HG03039 (cell line): ENCODE results near the gene MTOR.
A peak's percentile ranks its signal among the peaks of the same experiment; 100 is the strongest.
"Not testable (repeated sequence)": the region's sequence is repeated elsewhere in the genome, so short reads cannot be mapped to it uniquely, and the experiment has no call there.

Experiments
- ATAC-seq: cut with Tn5 transposase; IDR thresholded peaks from one replicate; pipeline ENCODE4 v1.9.1; 2021; ENCODE audit warnings: mild to moderate bottlenecking, moderate library complexity; ENCODE audit not compliant: unreplicated experiment

Gene MTOR

GRCh38 chr1:11262171-11263049 is at the start of gene MTOR:
MTOR (minus strand) TSS chr1:11262551; CDS start chr1:11259409, 3,142 bp downstream.
- peak; percentile 96 for ATAC-seq

GRCh38 chr1:11309385-11309784 is 47.0 kb upstream of the MTOR start:
- no peak for ATAC-seq

- no peak for ATAC-seq
Observed at GRCh38 chr1:11308699-11309224, 46.4 kb upstream of the MTOR start.

GRCh38 chr1:11307852-11308251 is 45.5 kb upstream of the MTOR start:
- ATAC-seq = no peak

- not testable (repeated sequence) for ATAC-seq
Observed at GRCh38 chr1:11305516-11305915, 43.2 kb upstream of the MTOR start.

GRCh38 chr1:11302366-11302765 is 40.0 kb upstream of the MTOR start:
- ATAC-seq = no peak

- no peak for ATAC-seq
Observed at GRCh38 chr1:11301601-11302000, 39.2 kb upstream of the MTOR start.

GRCh38 chr1:11299225-11299574 is 36.8 kb upstream of the MTOR start:
- no peak for ATAC-seq

GRCh38 chr1:11298390-11299224 is 36.3 kb upstream of the MTOR start:
- no peak for ATAC-seq

GRCh38 chr1:11297774-11298173 is 35.4 kb upstream of the MTOR start:
- not testable (repeated sequence) for ATAC-seq

GRCh38 chr1:11295905-11296304 is 33.6 kb upstream of the MTOR start:
- ATAC-seq = no peak

GRCh38 chr1:11294951-11295350 is 32.6 kb upstream of the MTOR start:
- ATAC-seq = no peak

GRCh38 chr1:11293856-11294255 is 31.5 kb upstream of the MTOR start:
- ATAC-seq = no peak

- ATAC-seq = no peak
Observed at GRCh38 chr1:11291049-11291448, 28.7 kb upstream of the MTOR start.

- ATAC-seq = no peak
Observed at GRCh38 chr1:11289064-11289463, 26.7 kb upstream of the MTOR start.

GRCh38 chr1:11286735-11287410 is 24.5 kb upstream of the MTOR start:
- no peak for ATAC-seq

- no peak for ATAC-seq
Observed at GRCh38 chr1:11285883-11286734, 23.8 kb upstream of the MTOR start.

GRCh38 chr1:11284784-11285183 is 22.4 kb upstream of the MTOR start:
- ATAC-seq = no peak

- ATAC-seq = no peak
Observed at GRCh38 chr1:11283151-11283550, 20.8 kb upstream of the MTOR start.
